D721Med (cell line): ENCODE measurements around the gene TRPM1.

Experiments used
- DNase-seq: peaks from one replicate; pipeline ENCODE4 v3.0.0; 2011; ENCODE audit warnings: low spot score; ENCODE audit not compliant: insufficient read length
- FAIRE-seq: peaks from 2 replicates; lab custom pipeline; 2011; peaks lifted over from hg19 to GRCh38; lab: Jason Lieb, UNC
- TF ChIP-seq, protein P1 (sequence below): IDR thresholded peaks from 2 replicates; pipeline ENCODE4 v1.5.1; 2012; ENCODE audit warnings: mild to moderate bottlenecking, control low read depth; ENCODE audit not compliant: insufficient read depth; ENCODE audit errors: missing control alignments

TRPM1 gene

DNA sequence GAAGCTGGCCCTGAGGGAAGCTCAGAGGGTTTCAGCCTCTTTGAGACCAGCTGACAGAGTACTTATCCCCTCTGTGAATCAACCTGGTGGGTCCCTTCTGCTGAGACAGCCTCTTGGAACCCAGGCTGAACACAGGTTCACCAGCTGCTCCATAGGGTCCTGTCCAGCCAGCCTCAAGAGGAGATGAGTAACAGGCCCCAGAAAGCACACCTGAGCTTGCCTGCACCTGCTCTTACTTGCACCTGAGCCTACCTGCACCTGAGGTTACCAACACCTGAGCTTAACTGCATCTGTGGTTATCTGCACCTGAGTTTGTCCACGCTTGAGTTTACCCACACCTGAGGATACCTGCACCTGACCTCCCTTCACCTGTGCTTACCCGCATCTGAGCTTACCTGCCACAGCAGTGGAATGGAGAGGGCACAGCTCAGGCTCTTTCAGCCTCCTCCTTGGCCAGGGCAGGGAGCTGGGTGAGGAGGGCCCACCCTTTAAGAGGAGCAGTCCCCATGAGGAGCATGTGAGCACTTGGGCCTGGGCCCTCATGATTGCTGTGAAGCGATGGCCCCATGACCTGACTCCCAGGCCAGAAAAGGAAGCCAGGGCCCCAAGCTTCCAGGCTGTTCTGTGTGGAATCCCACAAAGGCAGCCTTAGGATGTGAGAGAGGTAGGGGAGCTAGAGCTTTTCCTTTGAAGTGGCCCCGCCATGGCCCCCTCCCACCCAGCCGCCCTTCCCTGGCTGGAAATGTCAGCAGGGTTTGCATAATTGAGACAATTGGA lies at the start of gene TRPM1:
TSS of gene TRPM1 (minus strand) at position 464 of the 777 bp plus-strand sequence. CDS start 20,370 bp downstream, outside the sequence.
- FAIRE-seq (no peak), DNase-seq (no peak)

GRCh38 chr15:31150732-31151231 lies 49.3 kb upstream of the TRPM1 start:
- TF ChIP-seq, protein P1, sequence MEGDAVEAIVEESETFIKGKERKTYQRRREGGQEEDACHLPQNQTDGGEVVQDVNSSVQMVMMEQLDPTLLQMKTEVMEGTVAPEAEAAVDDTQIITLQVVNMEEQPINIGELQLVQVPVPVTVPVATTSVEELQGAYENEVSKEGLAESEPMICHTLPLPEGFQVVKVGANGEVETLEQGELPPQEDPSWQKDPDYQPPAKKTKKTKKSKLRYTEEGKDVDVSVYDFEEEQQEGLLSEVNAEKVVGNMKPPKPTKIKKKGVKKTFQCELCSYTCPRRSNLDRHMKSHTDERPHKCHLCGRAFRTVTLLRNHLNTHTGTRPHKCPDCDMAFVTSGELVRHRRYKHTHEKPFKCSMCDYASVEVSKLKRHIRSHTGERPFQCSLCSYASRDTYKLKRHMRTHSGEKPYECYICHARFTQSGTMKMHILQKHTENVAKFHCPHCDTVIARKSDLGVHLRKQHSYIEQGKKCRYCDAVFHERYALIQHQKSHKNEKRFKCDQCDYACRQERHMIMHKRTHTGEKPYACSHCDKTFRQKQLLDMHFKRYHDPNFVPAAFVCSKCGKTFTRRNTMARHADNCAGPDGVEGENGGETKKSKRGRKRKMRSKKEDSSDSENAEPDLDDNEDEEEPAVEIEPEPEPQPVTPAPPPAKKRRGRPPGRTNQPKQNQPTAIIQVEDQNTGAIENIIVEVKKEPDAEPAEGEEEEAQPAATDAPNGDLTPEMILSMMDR = no peak
- no peak for DNase-seq
- FAIRE-seq = no peak

More for the DNA sequence above, at the start of gene TRPM1:
- TF ChIP-seq, protein P1 = no peak

- FAIRE-seq (no peak), DNase-seq (no peak)
- TF ChIP-seq, protein P1 = no peak
Observed at GRCh38 chr15:31149987-31150386, 48.5 kb upstream of the TRPM1 start.

GRCh38 chr15:31149088-31149505 lies 47.6 kb upstream of the TRPM1 start:
- DNase-seq (no peak), FAIRE-seq (no peak)

DNA sequence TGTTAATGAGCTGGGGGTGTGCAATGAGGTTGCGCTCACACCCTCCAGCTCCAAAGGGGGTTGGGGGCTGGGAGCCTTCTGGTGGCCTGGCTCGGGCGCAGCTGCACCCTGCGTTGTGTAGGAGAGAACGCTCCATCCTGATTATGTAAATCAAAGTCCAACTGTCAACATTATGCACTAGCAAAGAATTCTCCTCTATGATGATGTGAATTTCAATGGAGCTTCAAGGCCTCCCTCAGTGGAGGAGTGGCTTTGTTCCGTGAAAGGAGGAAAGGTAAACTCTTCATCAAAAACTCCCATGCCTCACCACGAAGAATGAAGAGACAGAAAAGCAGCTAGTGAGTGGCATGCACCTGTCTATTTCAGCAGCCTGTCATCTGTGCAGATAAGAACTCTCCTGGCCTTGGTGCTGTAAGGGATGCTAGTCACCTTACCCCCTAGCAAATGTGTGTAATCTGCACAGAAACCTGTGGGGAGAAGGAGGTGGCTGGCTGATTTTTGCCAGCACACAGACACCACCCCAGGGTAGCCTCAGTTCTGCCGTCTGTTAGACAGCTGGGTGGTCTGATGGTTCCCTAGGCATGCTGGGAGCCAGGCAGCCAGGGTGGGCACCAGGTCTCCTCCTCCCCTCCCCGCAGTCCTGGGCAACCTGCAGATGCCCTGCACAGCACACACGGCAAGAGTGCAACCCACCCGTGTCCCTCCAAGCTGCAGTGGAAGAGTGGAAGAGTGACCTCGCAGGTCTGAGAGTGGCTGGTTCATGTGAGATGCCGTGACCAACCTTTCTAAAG lies 47.0 kb upstream of the TRPM1 start:
- FAIRE-seq = no peak
- DNase-seq = no peak
- TF ChIP-seq, protein P1 = no peak

More at GRCh38 chr15:31149088-31149505, 47.6 kb upstream of the TRPM1 start:
- TF ChIP-seq, protein P1 = no peak

- FAIRE-seq (no peak), DNase-seq (no peak)
- TF ChIP-seq, protein P1 = no peak
Observed at GRCh38 chr15:31147944-31148296, 46.4 kb upstream of the TRPM1 start.
